ENCODE results near the gene TRMT6. TPM values are rescaled to one million over a fixed set of nuclear protein-coding genes. Genes with fewer than 3 reads are reported as not detected.
A peak's percentile ranks its signal among the peaks of the same experiment; 100 is the strongest.

The TRMT6 gene, protein sequence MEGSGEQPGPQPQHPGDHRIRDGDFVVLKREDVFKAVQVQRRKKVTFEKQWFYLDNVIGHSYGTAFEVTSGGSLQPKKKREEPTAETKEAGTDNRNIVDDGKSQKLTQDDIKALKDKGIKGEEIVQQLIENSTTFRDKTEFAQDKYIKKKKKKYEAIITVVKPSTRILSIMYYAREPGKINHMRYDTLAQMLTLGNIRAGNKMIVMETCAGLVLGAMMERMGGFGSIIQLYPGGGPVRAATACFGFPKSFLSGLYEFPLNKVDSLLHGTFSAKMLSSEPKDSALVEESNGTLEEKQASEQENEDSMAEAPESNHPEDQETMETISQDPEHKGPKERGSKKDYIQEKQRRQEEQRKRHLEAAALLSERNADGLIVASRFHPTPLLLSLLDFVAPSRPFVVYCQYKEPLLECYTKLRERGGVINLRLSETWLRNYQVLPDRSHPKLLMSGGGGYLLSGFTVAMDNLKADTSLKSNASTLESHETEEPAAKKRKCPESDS
- 46.8 TPM for polyA plus RNA-seq (2013, experiment 1 of 2)
- 46.8 TPM for polyA plus RNA-seq (2013, experiment 2 of 2)

DNA sequence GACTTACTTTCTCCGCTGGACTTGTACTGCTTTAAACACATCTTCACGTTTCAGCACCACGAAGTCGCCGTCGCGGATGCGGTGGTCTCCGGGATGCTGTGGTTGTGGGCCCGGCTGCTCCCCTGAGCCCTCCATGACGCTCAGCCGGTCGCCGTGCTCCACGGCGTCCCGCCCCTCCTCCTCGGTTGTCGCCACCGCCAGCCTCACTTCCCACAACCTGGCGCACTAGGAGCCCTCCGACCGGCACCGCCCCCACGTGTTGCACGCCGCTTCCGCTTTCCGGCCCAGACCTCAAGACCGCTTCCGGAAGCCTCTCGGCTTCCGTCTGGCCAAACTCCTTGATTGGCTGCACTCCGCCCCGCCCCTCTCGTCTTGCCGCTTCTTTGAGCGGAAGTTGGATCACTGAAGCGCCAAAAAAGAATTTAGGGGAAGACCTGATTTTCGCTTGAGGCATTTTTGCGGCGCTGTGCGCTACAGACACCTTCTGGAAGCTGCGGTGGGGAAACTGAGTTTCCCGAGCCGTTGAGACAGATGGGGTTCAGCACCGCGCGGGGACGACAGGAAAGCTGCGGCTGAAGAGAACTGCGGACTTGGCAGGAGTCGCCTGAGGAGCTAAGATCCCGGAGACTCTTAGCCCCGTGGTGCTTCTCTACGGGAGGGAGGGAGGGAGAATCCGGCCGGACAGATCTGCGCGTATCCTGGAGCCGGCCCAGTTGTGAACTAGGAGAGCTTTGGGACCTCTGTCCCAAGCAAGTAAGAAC lies at the start of gene TRMT6, which contains the start of gene MCM8:
Gene TRMT6, minus strand, starts transcription at position 263 of the 761 bp plus-strand sequence. Its CDS starts 128 bp downstream, at position 135.
Gene MCM8, plus strand, starts transcription at position 382 of the 761 bp plus-strand sequence. CDS start 1,364 bp downstream, outside the sequence.
- Histone ChIP-seq H3K18ac (ENCODE audit: low read length) (peak within 1 kb of the TSS; percentile 96), H3K9ac (ENCODE audit: low read length) (peak within 1 kb of the TSS; percentile 87), H3K23ac (ENCODE audit: low read length) (no peak within 1 kb of the TSS), H2BK5ac (ENCODE audit: low read length) (no peak within 1 kb of the TSS), H3K4me3 (ENCODE audit: low read length) (peak within 1 kb of the TSS; percentile 95), H4K5ac (ENCODE audit: low read length) (no peak within 1 kb of the TSS), H3K79me1 (ENCODE audit: low read length) (peaks cover 14% of the 10 kb centered on the region), H2AK5ac (ENCODE audit: low read length) (no peak within 1 kb of the TSS), H3K4ac (ENCODE audit: low read depth, low read length) (peak within 1 kb of the TSS; percentile 78), H3K56ac (ENCODE audit: low read length) (peak within 1 kb of the TSS; percentile 98), H3K79me2 (ENCODE audit: control insufficient read depth, insufficient read depth, low read length) (peaks cover 20% of the 10 kb centered on the region), H2BK15ac (replicated peaks; ENCODE audit: low read depth) (no peak within 1 kb of the TSS), H4K8ac (ENCODE audit: low read depth, low read length) (no peak within 1 kb of the TSS), H3K36me3 (ENCODE audit: control insufficient read depth, insufficient read depth, low read length) (peaks cover 4% of the 10 kb centered on the region), H2BK120ac (ENCODE audit: low read depth, low read length) (peak within 1 kb of the TSS; percentile 32), H3K4me1 (ENCODE audit: control insufficient read depth, low read depth, low read length) (peaks cover 3% of the 10 kb centered on the region), H3K4me2 (ENCODE audit: low read length) (peak within 1 kb of the TSS; percentile 88), H3K27me3 (ENCODE audit: insufficient read depth, low read length, poor library complexity) (no peaks in the 10 kb centered on the region), H3K27ac (ENCODE audit: low read depth, low read length) (peak within 1 kb of the TSS; percentile 81)
- WGBS (ENCODE audit: extremely low coverage, insufficient coverage, low lambda C conversion rate): no CpG with 5 or more reads among the region's 61 CpGs
- DNase-seq: peak; percentile 99

DNA sequence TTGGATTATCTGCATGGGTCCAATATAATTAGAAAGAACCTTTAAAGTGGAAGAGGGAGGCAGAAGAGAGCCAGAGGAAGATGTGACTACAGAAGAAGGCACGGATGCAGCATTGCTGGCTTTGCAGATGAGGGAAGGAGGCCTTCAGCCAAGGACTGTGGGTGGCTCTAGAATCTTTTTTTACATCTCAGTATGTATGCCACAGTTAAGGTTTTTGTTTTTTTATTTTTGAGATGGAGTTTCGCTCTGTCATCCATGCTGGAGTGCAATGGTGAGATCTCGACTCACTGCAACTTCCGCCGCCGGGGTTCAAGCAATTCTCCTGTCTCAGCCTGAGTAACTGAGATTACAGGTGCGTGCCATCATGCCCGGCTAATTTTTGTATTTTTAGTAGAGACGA lies 49.5 kb upstream of the TRMT6 start:
- H4K5ac ChIP-seq (ENCODE audit: low read length): no peak overlapping the region
- H4K8ac ChIP-seq (ENCODE audit: low read depth, low read length): no peak overlapping the region
- no peak overlapping the region for H2AK5ac ChIP-seq (ENCODE audit: low read length)
- no CpG with 5 or more reads among the region's 9 CpGs for WGBS (ENCODE audit: extremely low coverage, insufficient coverage, low lambda C conversion rate)
- no peak overlapping the region for H3K4me3 ChIP-seq (ENCODE audit: low read length)
- no peaks in the 10 kb centered on the region for H3K4me1 ChIP-seq (ENCODE audit: control insufficient read depth, low read depth, low read length)
- H3K56ac ChIP-seq (ENCODE audit: low read length): no peak overlapping the region
- H3K4ac ChIP-seq (ENCODE audit: low read depth, low read length): no peak overlapping the region
- no peak overlapping the region for H3K9ac ChIP-seq (ENCODE audit: low read length)
- H2BK120ac ChIP-seq (ENCODE audit: low read depth, low read length): no peak overlapping the region
- peaks cover 4% of the 10 kb centered on the region for H3K36me3 ChIP-seq (ENCODE audit: control insufficient read depth, insufficient read depth, low read length)
- no peak for DNase-seq
- no peak overlapping the region for H2BK15ac ChIP-seq (replicated peaks; ENCODE audit: low read depth)
- no peak overlapping the region for H2BK5ac ChIP-seq (ENCODE audit: low read length)
- H3K79me2 ChIP-seq (ENCODE audit: control insufficient read depth, insufficient read depth, low read length): no peaks in the 10 kb centered on the region
- H3K79me1 ChIP-seq (ENCODE audit: low read length): no peaks in the 10 kb centered on the region
- no peaks in the 10 kb centered on the region for H3K27me3 ChIP-seq (ENCODE audit: insufficient read depth, low read length, poor library complexity)
- no peak overlapping the region for H3K18ac ChIP-seq (ENCODE audit: low read length)
- H3K27ac ChIP-seq (ENCODE audit: low read depth, low read length): no peak overlapping the region
- H3K23ac ChIP-seq (ENCODE audit: low read length): no peak overlapping the region
- H3K4me2 ChIP-seq (ENCODE audit: low read length): no peak overlapping the region

DNA sequence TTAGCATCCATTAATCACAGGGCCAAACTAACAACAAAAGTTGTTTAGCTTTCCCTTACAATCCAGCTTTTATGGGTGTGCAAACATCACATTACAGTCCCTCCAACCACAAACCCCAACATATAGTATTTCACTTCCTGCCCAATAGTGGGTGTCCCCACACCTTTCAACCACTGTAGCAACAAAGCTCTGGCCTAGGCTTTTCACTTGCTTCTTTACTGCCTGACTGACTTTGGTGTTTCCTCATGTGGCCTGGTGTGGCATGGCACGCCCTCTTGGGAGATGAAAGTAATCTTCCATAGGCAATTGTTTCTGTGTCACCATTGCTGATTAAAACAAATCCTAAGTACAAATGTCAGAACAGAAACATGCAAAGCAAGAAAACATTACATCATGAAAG lies 46.4 kb upstream of the TRMT6 start:
- peak; percentile 16 for DNase-seq
- WGBS (ENCODE audit: extremely low coverage, insufficient coverage, low lambda C conversion rate): no CpG with 5 or more reads among the region's 1 CpG

DNA sequence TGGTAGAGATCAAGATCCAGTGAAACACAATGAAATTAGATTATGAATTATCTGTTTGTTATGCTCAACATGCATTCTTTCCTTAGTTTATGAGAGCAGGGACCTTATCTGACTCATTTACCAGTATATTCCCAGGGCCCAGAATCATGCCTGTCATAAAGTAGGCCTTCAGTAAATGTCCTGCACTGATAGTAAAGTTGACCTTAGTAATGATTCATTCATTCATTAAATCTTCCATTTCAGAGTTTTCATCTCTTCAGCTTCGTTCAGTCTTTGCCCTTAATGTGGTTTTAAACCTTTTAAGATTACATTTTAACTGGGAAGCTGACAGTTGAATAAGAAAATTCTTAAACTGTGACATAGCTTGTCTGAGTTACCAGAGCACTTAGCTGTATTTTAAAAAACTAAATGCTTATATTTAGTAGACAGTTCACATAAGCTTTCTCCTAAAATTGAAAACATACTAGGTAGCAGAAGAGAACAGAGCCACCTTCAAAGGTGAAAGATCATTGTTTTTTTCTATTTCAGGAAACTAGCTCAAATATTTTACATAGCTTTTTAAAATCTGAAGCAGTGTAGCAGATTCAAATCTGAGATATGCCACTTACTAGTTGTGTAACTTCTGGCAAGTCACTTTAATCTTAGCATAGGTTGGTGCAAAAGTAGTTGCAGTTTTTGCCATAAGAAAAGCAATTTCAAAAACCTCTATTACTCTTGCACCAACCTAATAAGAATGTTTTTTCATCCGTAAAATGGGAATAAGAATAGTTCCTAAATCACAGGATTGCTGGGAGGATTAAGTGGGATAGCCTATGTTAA lies 41.5 kb upstream of the TRMT6 start:
- Histone ChIP-seq H2BK15ac (replicated peaks; ENCODE audit: low read depth) (no peak overlapping the region), H3K9ac (ENCODE audit: low read length) (no peak overlapping the region), H3K79me2 (ENCODE audit: control insufficient read depth, insufficient read depth, low read length) (no peaks in the 10 kb centered on the region), H3K27ac (ENCODE audit: low read depth, low read length) (no peak overlapping the region), H4K8ac (ENCODE audit: low read depth, low read length) (no peak overlapping the region), H2BK120ac (ENCODE audit: low read depth, low read length) (no peak overlapping the region), H3K4ac (ENCODE audit: low read depth, low read length) (no peak overlapping the region), H3K4me2 (ENCODE audit: low read length) (no peak overlapping the region), H3K18ac (ENCODE audit: low read length) (no peak overlapping the region), H3K79me1 (ENCODE audit: low read length) (no peaks in the 10 kb centered on the region), H2AK5ac (ENCODE audit: low read length) (no peak overlapping the region), H3K23ac (ENCODE audit: low read length) (no peak overlapping the region), H3K27me3 (ENCODE audit: insufficient read depth, low read length, poor library complexity) (no peaks in the 10 kb centered on the region), H3K4me3 (ENCODE audit: low read length) (no peak overlapping the region), H2BK5ac (ENCODE audit: low read length) (no peak overlapping the region), H3K36me3 (ENCODE audit: control insufficient read depth, insufficient read depth, low read length) (peaks cover 6% of the 10 kb centered on the region), H4K5ac (ENCODE audit: low read length) (no peak overlapping the region), H3K4me1 (ENCODE audit: control insufficient read depth, low read depth, low read length) (no peaks in the 10 kb centered on the region), H3K56ac (ENCODE audit: low read length) (no peak overlapping the region)
- no peak for DNase-seq
- WGBS (ENCODE audit: extremely low coverage, insufficient coverage, low lambda C conversion rate): no CpG with 5 or more reads among the region's 2 CpGs

More for the DNA sequence above, 46.4 kb upstream of the TRMT6 start:
- Histone ChIP-seq H3K4ac (ENCODE audit: low read depth, low read length) (no peak overlapping the region), H2BK15ac (replicated peaks; ENCODE audit: low read depth) (no peak overlapping the region), H3K23ac (ENCODE audit: low read length) (no peak overlapping the region), H3K36me3 (ENCODE audit: control insufficient read depth, insufficient read depth, low read length) (peaks cover 4% of the 10 kb centered on the region), H4K8ac (ENCODE audit: low read depth, low read length) (no peak overlapping the region), H2AK5ac (ENCODE audit: low read length) (no peak overlapping the region), H3K4me1 (ENCODE audit: control insufficient read depth, low read depth, low read length) (no peaks in the 10 kb centered on the region), H3K18ac (ENCODE audit: low read length) (no peak overlapping the region), H3K27me3 (ENCODE audit: insufficient read depth, low read length, poor library complexity) (no peaks in the 10 kb centered on the region), H2BK5ac (ENCODE audit: low read length) (no peak overlapping the region), H3K4me3 (ENCODE audit: low read length) (no peak overlapping the region), H3K9ac (ENCODE audit: low read length) (no peak overlapping the region), H3K79me1 (ENCODE audit: low read length) (no peaks in the 10 kb centered on the region), H3K79me2 (ENCODE audit: control insufficient read depth, insufficient read depth, low read length) (no peaks in the 10 kb centered on the region), H4K5ac (ENCODE audit: low read length) (no peak overlapping the region), H3K4me2 (ENCODE audit: low read length) (no peak overlapping the region), H3K27ac (ENCODE audit: low read depth, low read length) (no peak overlapping the region), H3K56ac (ENCODE audit: low read length) (no peak overlapping the region), H2BK120ac (ENCODE audit: low read depth, low read length) (no peak overlapping the region)

DNA sequence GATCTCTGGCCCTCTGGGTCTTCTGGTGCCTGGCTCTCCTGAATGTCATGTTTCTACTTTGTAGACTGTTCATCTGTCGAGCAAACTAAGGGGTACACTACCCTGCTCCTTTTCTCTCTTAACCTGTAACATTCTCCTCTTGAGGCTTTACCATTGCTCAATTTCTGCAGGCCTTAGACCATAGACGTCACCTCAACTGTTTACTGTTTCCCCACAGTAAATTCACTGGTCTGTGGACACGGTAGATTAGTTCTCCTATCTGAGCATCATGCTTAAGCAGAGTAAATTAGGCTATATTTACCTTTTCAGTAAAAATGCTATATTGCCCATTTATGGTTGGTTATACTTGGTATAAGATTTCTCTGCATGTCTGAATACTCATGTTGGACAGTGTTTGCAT lies 40.6 kb upstream of the TRMT6 start:
- Histone ChIP-seq H2BK15ac (replicated peaks; ENCODE audit: low read depth) (no peak overlapping the region), H3K27me3 (ENCODE audit: insufficient read depth, low read length, poor library complexity) (no peaks in the 10 kb centered on the region), H2BK120ac (ENCODE audit: low read depth, low read length) (no peak overlapping the region), H3K79me2 (ENCODE audit: control insufficient read depth, insufficient read depth, low read length) (no peaks in the 10 kb centered on the region), H3K9ac (ENCODE audit: low read length) (no peak overlapping the region), H4K8ac (ENCODE audit: low read depth, low read length) (no peak overlapping the region), H3K23ac (ENCODE audit: low read length) (no peak overlapping the region), H4K5ac (ENCODE audit: low read length) (no peak overlapping the region), H3K18ac (ENCODE audit: low read length) (no peak overlapping the region), H3K36me3 (ENCODE audit: control insufficient read depth, insufficient read depth, low read length) (peaks cover 4% of the 10 kb centered on the region), H3K79me1 (ENCODE audit: low read length) (no peaks in the 10 kb centered on the region), H3K4me2 (ENCODE audit: low read length) (no peak overlapping the region), H2BK5ac (ENCODE audit: low read length) (no peak overlapping the region), H3K27ac (ENCODE audit: low read depth, low read length) (no peak overlapping the region), H3K4me1 (ENCODE audit: control insufficient read depth, low read depth, low read length) (no peaks in the 10 kb centered on the region), H3K4me3 (ENCODE audit: low read length) (no peak overlapping the region), H3K56ac (ENCODE audit: low read length) (no peak overlapping the region), H2AK5ac (ENCODE audit: low read length) (no peak overlapping the region), H3K4ac (ENCODE audit: low read depth, low read length) (no peak overlapping the region)
- WGBS (ENCODE audit: extremely low coverage, insufficient coverage, low lambda C conversion rate): no CpG with 5 or more reads among the region's 3 CpGs
- DNase-seq: no peak
